Measurements from ENCODE around the gene LRRC55.

LRRC55 gene, protein sequence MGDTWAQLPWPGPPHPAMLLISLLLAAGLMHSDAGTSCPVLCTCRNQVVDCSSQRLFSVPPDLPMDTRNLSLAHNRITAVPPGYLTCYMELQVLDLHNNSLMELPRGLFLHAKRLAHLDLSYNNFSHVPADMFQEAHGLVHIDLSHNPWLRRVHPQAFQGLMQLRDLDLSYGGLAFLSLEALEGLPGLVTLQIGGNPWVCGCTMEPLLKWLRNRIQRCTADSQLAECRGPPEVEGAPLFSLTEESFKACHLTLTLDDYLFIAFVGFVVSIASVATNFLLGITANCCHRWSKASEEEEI

DNA sequence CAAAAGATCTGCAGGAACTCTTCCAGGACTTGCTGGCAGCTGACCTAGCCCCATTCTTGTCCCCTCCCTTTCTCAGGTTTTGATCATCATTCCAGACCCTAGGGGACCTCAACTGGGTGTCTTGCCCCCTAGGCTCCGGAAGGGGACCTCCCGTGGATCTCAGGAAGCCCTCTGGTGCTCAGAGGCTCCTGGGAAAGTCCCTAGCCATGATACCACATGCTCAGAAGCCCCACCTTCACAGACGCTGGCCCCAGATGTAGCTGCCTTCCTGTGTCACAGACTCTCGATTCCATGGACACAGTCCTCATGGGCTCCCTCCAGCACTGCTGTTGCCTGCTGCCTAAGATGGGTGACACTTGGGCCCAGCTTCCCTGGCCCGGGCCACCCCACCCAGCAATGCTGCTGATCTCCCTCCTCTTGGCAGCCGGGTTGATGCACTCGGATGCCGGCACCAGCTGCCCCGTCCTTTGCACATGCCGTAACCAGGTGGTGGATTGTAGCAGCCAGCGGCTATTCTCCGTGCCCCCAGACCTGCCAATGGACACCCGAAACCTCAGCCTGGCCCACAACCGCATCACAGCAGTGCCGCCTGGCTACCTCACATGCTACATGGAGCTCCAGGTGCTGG, at the start of gene LRRC55:
TSS of gene LRRC55 (plus strand) at position 276 of the 628 bp plus-strand sequence. CDS start at position 346, 70 bp downstream.
- no peak for DNase-seq (ENCODE audit: low read depth in 1 of 2, low spot score in 1 of 2)
- TF ChIP-seq JUND (IDR thresholded peaks at IDR 0.05; ENCODE audit: low read depth), result no peak
- in situ Hi-C loops (cut with HindIII; ENCODE audit: low pct_unique_long_range_greater_than_20kb, low sequenced_read_pairs), result no loop called here

DNA sequence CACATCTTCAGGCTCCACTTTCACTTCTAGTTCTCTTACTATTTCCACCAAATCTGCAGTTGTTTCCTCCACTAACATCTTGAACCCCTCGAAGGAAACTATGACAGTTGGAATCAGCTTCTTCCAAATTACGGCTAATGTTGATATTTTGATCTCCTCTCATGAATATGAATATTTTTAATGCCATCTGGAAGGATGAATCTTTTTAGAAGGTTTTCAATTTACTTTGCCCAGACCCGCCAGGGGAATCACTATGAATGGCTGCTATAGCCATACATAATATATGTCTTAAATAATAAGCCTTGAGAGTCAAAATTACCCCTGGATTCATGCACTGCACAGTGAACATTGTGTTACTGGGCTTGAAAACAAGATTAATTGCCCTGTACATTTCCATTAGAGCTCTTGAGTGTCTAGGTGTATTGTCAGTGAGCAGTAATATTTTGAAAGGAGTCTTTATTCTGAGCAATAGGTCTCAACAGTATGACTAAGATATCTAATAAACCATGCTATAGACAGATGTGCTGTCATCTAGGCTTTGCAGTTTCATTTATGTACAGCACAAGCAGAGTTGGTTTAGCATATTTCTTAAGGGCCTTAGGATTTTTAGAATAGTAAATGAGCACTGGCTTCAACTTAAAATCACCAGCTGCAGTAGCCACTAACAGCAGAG, 48.3 kb upstream of the LRRC55 start:
- TF ChIP-seq JUND (IDR thresholded peaks at IDR 0.05; ENCODE audit: low read depth), result no peak
- in situ Hi-C loops (cut with HindIII; ENCODE audit: low pct_unique_long_range_greater_than_20kb, low sequenced_read_pairs), result no loop called here
- DNase-seq (ENCODE audit: low read depth in 1 of 2, low spot score in 1 of 2), result no peak

DNA sequence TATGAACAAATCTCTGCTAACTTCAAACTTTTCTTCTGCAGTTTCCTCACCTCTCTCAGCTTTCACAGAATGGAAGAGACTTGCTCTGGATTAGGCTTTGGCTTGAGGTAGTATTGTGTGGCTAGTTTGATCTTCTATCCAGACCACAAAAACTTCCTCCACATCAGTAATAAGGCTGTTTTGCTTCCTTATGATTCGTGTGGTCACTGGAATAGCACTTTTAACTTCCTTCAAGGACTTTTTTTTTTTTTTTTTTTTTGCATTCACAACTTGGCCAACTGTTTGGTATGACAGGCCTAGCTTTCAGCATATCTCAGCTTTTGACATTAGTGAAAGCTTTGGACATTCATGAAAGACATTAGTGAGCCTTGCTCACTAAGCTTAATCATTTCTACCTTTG, 47.5 kb upstream of the LRRC55 start:
- in situ Hi-C loops (cut with HindIII; ENCODE audit: low pct_unique_long_range_greater_than_20kb, low sequenced_read_pairs), result no loop called here
- no peak for TF ChIP-seq JUND (IDR thresholded peaks at IDR 0.05; ENCODE audit: low read depth)
- DNase-seq (ENCODE audit: low read depth in 1 of 2, low spot score in 1 of 2), result no peak

DNA sequence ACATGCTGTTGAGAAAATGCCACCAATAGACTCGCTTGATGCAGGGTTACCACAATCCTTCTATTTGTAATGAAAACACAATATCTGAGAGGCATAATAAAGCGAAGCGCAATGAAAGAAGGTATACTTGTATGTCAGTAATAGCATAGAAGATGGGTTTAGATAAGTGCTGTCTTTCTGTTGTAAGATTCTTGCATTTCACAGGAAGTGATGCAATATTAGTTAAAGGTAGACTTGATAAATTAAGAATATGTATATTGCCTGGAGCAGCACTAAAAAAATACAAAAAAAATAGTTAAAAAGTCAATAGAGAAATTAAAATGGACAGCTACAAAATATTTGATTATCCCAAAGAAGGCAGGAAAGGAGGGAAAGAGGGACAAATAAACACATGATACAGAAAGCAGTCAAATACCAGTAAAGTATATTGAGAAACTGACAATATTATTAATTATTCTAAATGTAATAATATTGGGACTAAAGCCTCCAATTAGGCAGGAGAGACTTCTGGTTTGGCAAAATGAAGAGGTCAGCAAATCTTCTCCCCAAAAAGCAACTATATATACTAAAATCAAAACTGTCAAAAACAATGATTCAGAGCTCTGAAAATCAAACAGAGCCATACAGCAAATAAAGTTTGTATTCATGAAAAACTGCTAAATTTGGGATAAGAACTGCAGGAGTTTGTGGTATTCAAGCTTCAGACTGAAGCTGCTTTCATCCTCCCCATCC, 46.6 kb upstream of the LRRC55 start:
- DNase-seq (ENCODE audit: low read depth in 1 of 2, low spot score in 1 of 2), result no peak
- no peak for TF ChIP-seq JUND (IDR thresholded peaks at IDR 0.05; ENCODE audit: low read depth)
- in situ Hi-C loops (cut with HindIII; ENCODE audit: low pct_unique_long_range_greater_than_20kb, low sequenced_read_pairs), result no loop called here

DNA sequence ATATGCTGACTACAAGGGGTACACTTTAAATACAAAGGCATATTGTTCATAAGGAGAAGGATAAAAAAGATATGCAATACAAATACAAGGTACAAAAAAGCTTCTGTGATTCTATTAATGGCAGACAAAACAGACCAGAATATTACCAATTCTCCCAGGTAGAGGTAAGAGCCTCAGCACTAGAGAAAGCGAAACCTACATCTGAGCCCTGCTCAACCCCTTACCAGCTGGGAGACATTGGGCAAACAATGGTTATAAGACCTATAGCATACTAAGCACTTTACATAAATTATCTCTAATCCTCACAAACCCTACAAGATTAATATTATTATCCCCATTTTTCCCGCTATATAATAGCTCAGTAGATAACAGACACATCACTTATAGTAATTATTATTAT, 41.2 kb upstream of the LRRC55 start:
- DNase-seq (ENCODE audit: low read depth in 1 of 2, low spot score in 1 of 2), result no peak
- TF ChIP-seq JUND (IDR thresholded peaks at IDR 0.05; ENCODE audit: low read depth), result no peak
- in situ Hi-C loops (cut with HindIII; ENCODE audit: low pct_unique_long_range_greater_than_20kb, low sequenced_read_pairs), result no loop called here

DNA sequence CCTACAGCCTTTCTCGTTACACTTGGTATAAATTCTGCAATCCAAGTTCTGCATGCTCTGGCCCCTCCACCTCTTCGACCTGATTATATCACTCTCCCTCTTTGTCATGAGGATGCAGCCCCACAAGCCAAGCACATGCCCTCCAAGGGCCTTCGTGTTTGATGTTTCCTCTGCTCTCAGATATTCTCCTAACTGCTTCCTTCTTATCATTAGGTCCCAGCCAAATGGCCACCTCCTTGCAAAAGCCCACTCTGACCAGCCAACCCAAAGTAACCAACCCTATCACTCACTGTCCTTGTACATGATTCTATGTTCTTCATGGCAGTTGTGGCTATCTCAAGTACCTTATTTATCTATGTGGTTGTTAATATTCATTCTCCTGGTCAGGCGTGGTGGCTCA, 38.3 kb upstream of the LRRC55 start:
- in situ Hi-C loops (cut with HindIII; ENCODE audit: low pct_unique_long_range_greater_than_20kb, low sequenced_read_pairs), result no loop called here
- DNase-seq (ENCODE audit: low read depth in 1 of 2, low spot score in 1 of 2), result no peak
- no peak for TF ChIP-seq JUND (IDR thresholded peaks at IDR 0.05; ENCODE audit: low read depth)

DNA sequence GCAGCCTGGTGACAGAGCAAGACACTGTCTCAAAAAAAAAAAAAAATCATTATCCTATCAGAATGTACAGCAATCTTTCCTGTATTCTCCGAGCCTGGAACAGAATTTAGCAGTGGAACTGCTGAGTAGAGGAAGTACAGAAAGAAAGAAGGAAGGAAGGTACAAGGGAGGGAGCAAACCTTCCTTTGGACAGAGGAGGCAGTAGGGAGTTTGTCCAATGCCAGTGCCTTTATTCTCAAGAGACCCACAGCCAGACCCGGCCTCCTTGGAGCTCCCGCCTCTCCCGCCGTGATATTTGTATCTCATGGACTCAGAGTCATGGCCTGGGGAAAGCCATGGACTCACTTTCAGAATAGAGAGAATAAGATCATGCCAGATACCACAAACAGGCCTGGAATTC, 37.7 kb upstream of the LRRC55 start:
- DNase-seq (ENCODE audit: low read depth in 1 of 2, low spot score in 1 of 2), result no peak
- TF ChIP-seq JUND (IDR thresholded peaks at IDR 0.05; ENCODE audit: low read depth), result no peak
- in situ Hi-C loops (cut with HindIII; ENCODE audit: low pct_unique_long_range_greater_than_20kb, low sequenced_read_pairs), result no loop called here

DNA sequence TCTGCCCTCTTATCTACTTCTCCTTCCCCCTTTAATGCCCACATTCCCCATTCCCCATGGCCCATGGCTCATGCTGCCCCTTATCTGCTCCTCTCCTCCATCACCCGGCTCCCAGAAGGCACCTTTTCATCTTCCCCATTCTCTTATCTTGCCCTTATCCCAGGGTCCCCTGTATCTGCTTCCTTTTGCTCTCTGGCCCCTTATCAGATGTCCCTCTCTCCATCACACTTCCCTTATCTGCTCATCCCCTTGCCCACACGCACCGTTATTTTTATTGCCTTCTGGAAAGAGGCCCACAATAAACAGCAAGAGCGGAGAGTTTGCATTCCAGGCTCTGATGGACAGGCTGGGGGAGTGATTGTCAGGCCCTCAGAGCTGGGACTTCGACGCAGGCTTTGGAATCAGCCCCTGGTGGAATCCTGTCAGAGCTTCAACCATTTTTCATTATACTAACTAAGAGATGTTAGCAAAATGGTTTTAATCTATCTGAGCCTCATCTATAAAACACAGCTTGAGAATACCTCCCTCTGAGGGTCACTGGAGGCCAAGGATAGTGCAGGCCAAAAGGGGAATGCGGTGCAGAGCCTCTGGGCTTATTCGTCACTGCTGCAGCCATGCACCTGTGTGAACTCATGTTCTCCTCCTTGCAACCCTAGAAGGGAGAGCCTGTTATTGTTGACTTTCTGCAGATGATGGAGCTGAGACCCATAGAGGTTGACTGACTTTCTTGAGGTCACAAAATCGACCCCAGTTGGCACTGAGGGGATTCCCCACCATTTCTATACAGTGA, 37.0 kb upstream of the LRRC55 start:
- no peak for TF ChIP-seq JUND (IDR thresholded peaks at IDR 0.05; ENCODE audit: low read depth)
- no peak for DNase-seq (ENCODE audit: low read depth in 1 of 2, low spot score in 1 of 2)
- in situ Hi-C loops (cut with HindIII; ENCODE audit: low pct_unique_long_range_greater_than_20kb, low sequenced_read_pairs), result no loop called here

DNA sequence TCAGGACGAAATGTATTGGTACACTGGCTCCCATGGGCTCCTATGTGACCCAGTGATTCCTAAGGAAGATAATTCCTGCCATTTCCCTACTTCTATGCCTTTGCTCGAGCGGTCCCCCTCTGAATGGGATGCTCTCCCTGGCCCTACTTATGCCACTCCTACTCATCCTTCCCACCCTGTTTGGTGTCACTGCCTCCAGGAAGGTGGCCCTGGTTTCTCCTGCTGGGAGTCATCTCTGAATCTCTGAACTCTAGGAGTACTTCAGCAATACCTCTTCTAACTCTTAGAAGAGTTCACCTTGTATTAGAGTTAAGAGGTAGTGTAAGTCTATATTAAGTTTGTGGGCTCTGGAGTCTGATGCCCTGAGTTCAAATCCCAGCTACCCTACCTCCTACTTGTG, 35.5 kb upstream of the LRRC55 start:
- in situ Hi-C loops (cut with HindIII; ENCODE audit: low pct_unique_long_range_greater_than_20kb, low sequenced_read_pairs), result no loop called here
- DNase-seq (ENCODE audit: low read depth in 1 of 2, low spot score in 1 of 2), result no peak
- no peak for TF ChIP-seq JUND (IDR thresholded peaks at IDR 0.05; ENCODE audit: low read depth)

DNA sequence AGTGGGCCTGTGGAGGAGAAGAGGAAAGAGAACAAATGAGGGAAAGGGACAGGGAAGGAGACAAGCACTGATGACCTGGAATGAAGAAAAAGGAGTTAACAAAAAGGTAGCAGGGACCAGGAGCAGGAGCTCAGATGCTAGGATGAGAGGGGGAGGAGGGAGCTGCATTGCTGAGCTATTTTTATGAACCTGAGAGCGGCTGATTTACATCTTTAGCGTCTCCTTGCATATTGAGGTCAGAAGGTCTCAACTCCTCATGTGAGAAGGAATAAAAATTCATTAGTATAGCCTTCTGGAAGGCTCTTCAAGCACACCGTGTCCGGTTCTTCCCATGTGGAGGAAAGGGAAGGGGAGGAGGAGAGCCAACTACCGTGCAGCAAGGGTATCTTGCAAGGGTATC, 33.1 kb upstream of the LRRC55 start:
- no peak for TF ChIP-seq JUND (IDR thresholded peaks at IDR 0.05; ENCODE audit: low read depth)
- no peak for DNase-seq (ENCODE audit: low read depth in 1 of 2, low spot score in 1 of 2)
- in situ Hi-C loops (cut with HindIII; ENCODE audit: low pct_unique_long_range_greater_than_20kb, low sequenced_read_pairs), result no loop called here

DNA sequence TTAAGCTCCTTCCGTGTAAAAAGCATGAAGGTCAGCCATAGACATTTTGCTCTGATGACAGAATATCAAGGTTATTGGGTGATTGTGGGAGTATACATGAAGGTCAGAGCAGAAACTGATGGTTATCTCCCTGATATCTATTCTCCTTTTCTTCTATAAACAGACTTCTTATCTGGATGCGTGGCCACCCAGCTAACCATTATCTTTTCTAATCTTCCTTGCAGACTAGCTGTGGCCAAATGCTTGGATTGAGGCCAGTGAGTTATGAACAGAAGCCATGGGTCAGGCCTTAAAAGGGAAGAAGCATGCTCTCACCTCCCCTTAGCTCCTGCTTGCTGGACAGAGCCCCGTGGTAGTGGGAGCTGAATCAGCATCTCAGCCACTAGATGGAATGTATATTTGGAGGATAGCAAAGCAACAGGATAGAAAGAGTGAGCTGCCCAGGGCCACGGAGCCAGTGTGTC, 31.3 kb upstream of the LRRC55 start:
- no peak for DNase-seq (ENCODE audit: low read depth in 1 of 2, low spot score in 1 of 2)
- in situ Hi-C loops (cut with HindIII; ENCODE audit: low pct_unique_long_range_greater_than_20kb, low sequenced_read_pairs), result no loop called here
- TF ChIP-seq JUND (IDR thresholded peaks at IDR 0.05; ENCODE audit: low read depth), result no peak

DNA sequence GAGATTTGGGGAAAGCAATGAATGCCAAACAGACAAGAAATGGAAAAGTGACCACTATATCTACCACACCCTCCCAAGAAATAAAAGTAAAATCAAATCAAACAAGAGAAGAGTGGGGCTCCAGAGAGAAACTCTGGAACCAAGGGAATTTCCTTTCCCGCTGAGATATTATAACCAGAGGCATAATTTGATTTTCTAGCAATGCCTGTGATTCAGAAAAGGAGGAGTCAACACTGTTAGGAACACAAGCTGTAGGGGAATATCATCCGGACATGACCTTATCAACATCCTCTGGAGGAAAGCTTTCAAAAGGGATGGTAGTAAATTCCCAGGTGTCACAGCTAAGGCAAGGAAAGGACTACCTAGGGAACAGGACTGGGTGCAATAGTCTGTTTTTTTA, 29.6 kb upstream of the LRRC55 start:
- no peak for TF ChIP-seq JUND (IDR thresholded peaks at IDR 0.05; ENCODE audit: low read depth)
- no peak for DNase-seq (ENCODE audit: low read depth in 1 of 2, low spot score in 1 of 2)
- in situ Hi-C loops (cut with HindIII; ENCODE audit: low pct_unique_long_range_greater_than_20kb, low sequenced_read_pairs), result no loop called here
